GM23338 (cell line): ENCODE data around the gene SPOPL. TPM values are rescaled to one million over a fixed set of nuclear protein-coding genes. Genes with fewer than 3 reads are reported as not detected.

Source experiments
- ATAC-seq: fragments of 200-7000 bp; cut with Tn5 transposase; 3 replicates; pipeline ENCODE4 v1.9.1; 2020
- DNase-seq: peaks from one replicate; pipeline ENCODE4 v3.0.0-alpha.2; 2015; ENCODE audit warnings: low spot score
- H2AFZ ChIP-seq: fragments of 200-600 bp; sonication (generic); 2 replicates; pipeline ENCODE4 v1.8.0; 2016; ENCODE audit warnings: antibody characterized with exemption, mild to moderate bottlenecking, moderate library complexity
- H3F3A ChIP-seq: fragments of 200-600 bp; sonication (generic); replicated peaks from 2 replicates; pipeline ENCODE4 v1.8.0; 2017; ENCODE audit warnings: antibody characterized with exemption, mixed run types, low read depth
- H3K27ac ChIP-seq: fragments of 200-600 bp; sonication (generic); 2 replicates; pipeline ENCODE4 v1.6.1; 2016; ENCODE audit warnings: low read depth
- H3K27me3 ChIP-seq: fragments of 200-600 bp; sonication (generic); 2 replicates; pipeline ENCODE4 v1.8.0; 2016; ENCODE audit warnings: mild to moderate bottlenecking, mixed run types, moderate library complexity; ENCODE audit not compliant: insufficient read depth
- H3K36me3 ChIP-seq: fragments of 200-600 bp; sonication (generic); 2 replicates; pipeline ENCODE4 v1.8.0; 2016; ENCODE audit warnings: mild to moderate bottlenecking; ENCODE audit not compliant: insufficient read depth
- H3K4me1 ChIP-seq: fragments of 200-600 bp; sonication (generic); 2 replicates; pipeline ENCODE4 v1.8.0; 2016; ENCODE audit warnings: mild to moderate bottlenecking, moderate library complexity; ENCODE audit not compliant: insufficient read depth
- H3K4me2 ChIP-seq: fragments of 200-600 bp; sonication (generic); 2 replicates; pipeline ENCODE4 v1.7.1; 2017; ENCODE audit warnings: mixed run types
- H3K4me3 ChIP-seq: fragments of 200-600 bp; sonication (generic); 2 replicates; pipeline ENCODE4 v1.6.1; 2016; ENCODE audit warnings: mixed run types
- H3K79me2 ChIP-seq: fragments of 200-600 bp; sonication (generic); replicated peaks from 2 replicates; pipeline ENCODE4 v1.8.0; 2017; ENCODE audit warnings: mild to moderate bottlenecking; ENCODE audit not compliant: insufficient read depth
- H3K9me2 ChIP-seq: fragments of 200-600 bp; sonication (generic); 2 replicates; pipeline ENCODE4 v1.8.0; 2017; ENCODE audit not compliant: insufficient read depth
- H4K20me1 ChIP-seq: fragments of 200-600 bp; sonication (generic); replicated peaks from 2 replicates; pipeline ENCODE4 v1.8.0; 2017; ENCODE audit warnings: mild to moderate bottlenecking; ENCODE audit not compliant: insufficient read depth
- H3K27ac Mint-ChIP-seq: 2 replicates; pipeline ENCODE4 v1.8.0; 2020; ENCODE audit warnings: inconsistent platforms, mild to moderate bottlenecking, moderate library complexity, mixed read lengths
- H3K27me3 Mint-ChIP-seq: 3 replicates; pipeline ENCODE4 v1.8.0; 2022; ENCODE audit warnings: low read depth, mild to moderate bottlenecking, moderate library complexity, mixed read lengths, inconsistent platforms; ENCODE audit not compliant: insufficient read depth, poor library complexity
- H3K36me3 Mint-ChIP-seq: 3 replicates; pipeline ENCODE4 v1.8.0; 2021; ENCODE audit warnings: low read depth, mild to moderate bottlenecking, inconsistent platforms, moderate library complexity, mixed read lengths
- H3K4me1 Mint-ChIP-seq: 3 replicates; pipeline ENCODE4 v1.8.0; 2020; ENCODE audit warnings: mild to moderate bottlenecking, inconsistent platforms, mixed read lengths
- H3K4me3 Mint-ChIP-seq: 3 replicates; pipeline ENCODE4 v1.8.0; 2021; ENCODE audit warnings: moderate library complexity, mild to moderate bottlenecking, inconsistent platforms, mixed read lengths
- H3K9me3 Mint-ChIP-seq: 3 replicates; pipeline ENCODE4 v1.8.0; 2020; ENCODE audit warnings: moderate library complexity, mild to moderate bottlenecking, inconsistent platforms, mixed read lengths
- CREB1 ChIP-seq: fragments of 250-450 bp; sonication (Bioruptor Pico); IDR thresholded peaks from 2 replicates; pipeline ENCODE4 v1.5.0; 2020; ENCODE audit warnings: low read depth, mild to moderate bottlenecking, moderate library complexity
- EZH2phosphoT487 ChIP-seq: fragments of 200-600 bp; sonication (generic); IDR thresholded peaks from one replicate; pipeline ENCODE4 v1.8.1; 2018; ENCODE audit warnings: antibody characterized with exemption; ENCODE audit not compliant: unreplicated experiment
- NANOG ChIP-seq: IDR thresholded peaks from 2 replicates; pipeline ENCODE4 v1.6.1; 2016; ENCODE audit warnings: antibody characterized with exemption, borderline replicate concordance
- POLR2AphosphoS5 ChIP-seq: IDR thresholded peaks from 2 replicates; pipeline ENCODE4 v1.6.1; 2016; ENCODE audit warnings: antibody characterized with exemption, low read depth
- STAT1 ChIP-seq: IDR thresholded peaks from one replicate; pipeline ENCODE4 v1.6.1; 2016; ENCODE audit warnings: antibody characterized with exemption; ENCODE audit not compliant: unreplicated experiment
- ZNF114 ChIP-seq: fragments of 250-450 bp; sonication (Bioruptor Pico); IDR thresholded peaks from 2 replicates; pipeline ENCODE4 v1.5.0; 2020; ENCODE audit warnings: mild to moderate bottlenecking, moderate library complexity
- ZNF331 ChIP-seq: fragments of 250-450 bp; sonication (Bioruptor Pico); IDR thresholded peaks from 2 replicates; pipeline ENCODE4 v1.5.0; 2020; ENCODE audit warnings: low read depth, mild to moderate bottlenecking, moderate library complexity
- polyA plus RNA-seq: library from polyadenylated mRNA; unstranded; fragments of >200 nt; fragmentation: Nextera tagmentation; extraction: Ambion mirVana; gene quantifications from 2 replicates; pipeline ENCODE4 v1.2.1, GENCODE V29; 2016
- total RNA-seq: library from RNA; depleted of rRNA; stranded (reverse); fragments of >200 nt; shearing (Covaris generic); gene quantifications from 2 replicates; pipeline ENCODE4 v1.2.3, GENCODE V29; 2014
- TF ChIP-seq, protein P1 (sequence below), 2 experiments: fragments of 200-600 bp in 1 of 2; sonication (generic) in 1 of 2; conservative IDR thresholded peaks; 2 replicates each; pipeline versions ENCODE4 v1.5.1 to v1.6.1; 2016 to 2017; ENCODE audit warnings: antibody characterized with exemption in 2 of 2, low read depth in 2 of 2, mild to moderate bottlenecking in 2 of 2, moderate library complexity in 1 of 2
- TF ChIP-seq, protein P2 (sequence below): IDR thresholded peaks from one replicate; pipeline ENCODE4 v1.6.1; 2018; ENCODE audit warnings: antibody characterized with exemption; ENCODE audit not compliant: unreplicated experiment

The SPOPL gene
- total and polyA plus RNA-seq, 2 experiments from 2014 or later: 4.5 to 15.4 TPM

DNA sequence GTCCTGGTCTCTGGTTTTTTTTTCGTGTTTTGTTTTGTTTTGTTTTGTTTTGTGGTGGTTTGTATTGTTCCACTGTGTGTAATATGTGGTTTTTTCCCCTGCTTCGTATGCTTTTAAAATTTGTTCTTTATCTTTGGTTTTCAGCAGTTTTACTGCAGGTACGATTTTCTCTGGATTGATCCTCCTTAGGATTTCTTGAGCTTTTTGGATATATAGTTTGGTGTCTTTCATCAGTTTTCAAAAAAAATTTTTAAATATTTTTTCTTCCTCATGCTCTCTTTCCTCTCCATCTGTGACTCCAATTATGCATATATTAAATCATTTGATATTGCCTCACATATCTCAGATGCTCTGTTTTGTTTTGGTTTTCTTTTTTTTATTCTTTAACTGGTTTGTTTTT, 78.0 kb downstream of the SPOPL start:
- Histone ChIP-seq H2AFZ (no peak overlapping the region), H3K27me3 (no peaks in the 10 kb centered on the region), H3K79me2 (no peaks in the 10 kb centered on the region), H3K4me2 (no peak overlapping the region), H3K9me2 (no peaks in the 10 kb centered on the region), H3K4me3 (no peak overlapping the region), H3K4me1 (no peaks in the 10 kb centered on the region), H3K27ac (no peak overlapping the region), H4K20me1 (0 out of 2 replicates have a peak, but pooled peaks cover 3% of the 10 kb centered on the region), H3K36me3 (0 out of 2 replicates have a peak, but pooled peaks cover under 1% of the 10 kb centered on the region), H3F3A (no peaks in the 10 kb centered on the region)
- no peak for DNase-seq
- Mint-ChIP-seq H3K27me3 (peaks cover 5% of the 10 kb centered on the region), H3K27ac (no peak overlapping the region), H3K36me3 (peaks cover 10% of the 10 kb centered on the region), H3K9me3 (no peaks in the 10 kb centered on the region), H3K4me1 (peaks cover 4% of the 10 kb centered on the region; the same call in 2 of the 3 replicates), H3K4me3 (no peak overlapping the region)
- TF ChIP-seq NANOG (no peak), CREB1 (CRISPR knock-in tag) (no peak), POLR2AphosphoS5 (no peak), ZNF114 (no peak), STAT1 (no peak)
- TF ChIP-seq, protein P1, sequence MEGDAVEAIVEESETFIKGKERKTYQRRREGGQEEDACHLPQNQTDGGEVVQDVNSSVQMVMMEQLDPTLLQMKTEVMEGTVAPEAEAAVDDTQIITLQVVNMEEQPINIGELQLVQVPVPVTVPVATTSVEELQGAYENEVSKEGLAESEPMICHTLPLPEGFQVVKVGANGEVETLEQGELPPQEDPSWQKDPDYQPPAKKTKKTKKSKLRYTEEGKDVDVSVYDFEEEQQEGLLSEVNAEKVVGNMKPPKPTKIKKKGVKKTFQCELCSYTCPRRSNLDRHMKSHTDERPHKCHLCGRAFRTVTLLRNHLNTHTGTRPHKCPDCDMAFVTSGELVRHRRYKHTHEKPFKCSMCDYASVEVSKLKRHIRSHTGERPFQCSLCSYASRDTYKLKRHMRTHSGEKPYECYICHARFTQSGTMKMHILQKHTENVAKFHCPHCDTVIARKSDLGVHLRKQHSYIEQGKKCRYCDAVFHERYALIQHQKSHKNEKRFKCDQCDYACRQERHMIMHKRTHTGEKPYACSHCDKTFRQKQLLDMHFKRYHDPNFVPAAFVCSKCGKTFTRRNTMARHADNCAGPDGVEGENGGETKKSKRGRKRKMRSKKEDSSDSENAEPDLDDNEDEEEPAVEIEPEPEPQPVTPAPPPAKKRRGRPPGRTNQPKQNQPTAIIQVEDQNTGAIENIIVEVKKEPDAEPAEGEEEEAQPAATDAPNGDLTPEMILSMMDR (conservative IDR thresholded peaks at IDR 0.05; ENCODE audit: low read depth in 2 of 2): no peak
- ATAC-seq: no peak

DNA sequence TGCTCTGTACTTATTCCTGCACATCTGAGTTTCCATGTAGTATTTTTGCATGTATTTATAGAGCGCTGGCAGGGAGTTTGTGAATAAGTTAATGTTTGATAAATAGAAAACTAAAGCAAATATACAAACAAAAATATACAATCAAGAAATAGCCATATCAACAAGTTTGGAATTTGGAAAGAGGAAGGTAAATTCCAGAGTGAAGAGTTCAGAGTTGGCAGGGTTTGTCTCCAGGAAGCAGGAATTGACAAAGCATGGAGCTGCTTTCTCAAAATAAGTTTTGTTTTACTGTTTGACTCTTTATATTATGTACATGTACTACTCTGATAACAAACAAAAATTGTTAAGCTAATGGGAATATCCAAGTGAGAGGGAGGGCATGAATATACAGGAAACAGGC, 80.3 kb downstream of the SPOPL start:
- no peak overlapping the region for H3K4me2 ChIP-seq
- Mint-ChIP-seq H3K4me1 (peaks cover 6% of the 10 kb centered on the region), H3K36me3 (no peaks in the 10 kb centered on the region; the same call in 2 of the 3 replicates), H3K9me3 (no peaks in the 10 kb centered on the region), H3K4me3 (no peak overlapping the region), H3K27ac (peak overlapping the region; percentile 8; the same call in 1 of the 2 replicates), H3K27me3 (peaks cover 3% of the 10 kb centered on the region)
- H4K20me1 ChIP-seq: no peaks in the 10 kb centered on the region
- H3K4me1 ChIP-seq: no peaks in the 10 kb centered on the region
- H2AFZ ChIP-seq: no peak overlapping the region
- H3K4me3 ChIP-seq: no peak overlapping the region
- no peaks in the 10 kb centered on the region for H3K9me2 ChIP-seq
- no peak overlapping the region for H3K27ac ChIP-seq
- no peak for DNase-seq
- H3K27me3 ChIP-seq: no peaks in the 10 kb centered on the region
- TF ChIP-seq EZH2phosphoT487 (no peak), NANOG (no peak), ZNF331 (CRISPR knock-in tag) (no peak)
- TF ChIP-seq, protein P2, sequence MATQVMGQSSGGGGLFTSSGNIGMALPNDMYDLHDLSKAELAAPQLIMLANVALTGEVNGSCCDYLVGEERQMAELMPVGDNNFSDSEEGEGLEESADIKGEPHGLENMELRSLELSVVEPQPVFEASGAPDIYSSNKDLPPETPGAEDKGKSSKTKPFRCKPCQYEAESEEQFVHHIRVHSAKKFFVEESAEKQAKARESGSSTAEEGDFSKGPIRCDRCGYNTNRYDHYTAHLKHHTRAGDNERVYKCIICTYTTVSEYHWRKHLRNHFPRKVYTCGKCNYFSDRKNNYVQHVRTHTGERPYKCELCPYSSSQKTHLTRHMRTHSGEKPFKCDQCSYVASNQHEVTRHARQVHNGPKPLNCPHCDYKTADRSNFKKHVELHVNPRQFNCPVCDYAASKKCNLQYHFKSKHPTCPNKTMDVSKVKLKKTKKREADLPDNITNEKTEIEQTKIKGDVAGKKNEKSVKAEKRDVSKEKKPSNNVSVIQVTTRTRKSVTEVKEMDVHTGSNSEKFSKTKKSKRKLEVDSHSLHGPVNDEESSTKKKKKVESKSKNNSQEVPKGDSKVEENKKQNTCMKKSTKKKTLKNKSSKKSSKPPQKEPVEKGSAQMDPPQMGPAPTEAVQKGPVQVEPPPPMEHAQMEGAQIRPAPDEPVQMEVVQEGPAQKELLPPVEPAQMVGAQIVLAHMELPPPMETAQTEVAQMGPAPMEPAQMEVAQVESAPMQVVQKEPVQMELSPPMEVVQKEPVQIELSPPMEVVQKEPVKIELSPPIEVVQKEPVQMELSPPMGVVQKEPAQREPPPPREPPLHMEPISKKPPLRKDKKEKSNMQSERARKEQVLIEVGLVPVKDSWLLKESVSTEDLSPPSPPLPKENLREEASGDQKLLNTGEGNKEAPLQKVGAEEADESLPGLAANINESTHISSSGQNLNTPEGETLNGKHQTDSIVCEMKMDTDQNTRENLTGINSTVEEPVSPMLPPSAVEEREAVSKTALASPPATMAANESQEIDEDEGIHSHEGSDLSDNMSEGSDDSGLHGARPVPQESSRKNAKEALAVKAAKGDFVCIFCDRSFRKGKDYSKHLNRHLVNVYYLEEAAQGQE: no peak
- TF ChIP-seq, protein P1 (conservative IDR thresholded peaks at IDR 0.05; ENCODE audit: low read depth in 2 of 2): no peak
- H3K36me3 ChIP-seq: no peaks in the 10 kb centered on the region
- no peak for ATAC-seq
- H3K79me2 ChIP-seq: no peaks in the 10 kb centered on the region
- no peaks in the 10 kb centered on the region for H3F3A ChIP-seq
